ENCODE measurements around the gene SLC20A1.

- no peak for TF ChIP-seq CTCF (IDR thresholded peaks at IDR 0.05)
- no peak for TF ChIP-seq POLR2A (IDR thresholded peaks at IDR 0.05)
Observed at GRCh38 chr2:112614201-112614840, 31.4 kb upstream of the SLC20A1 start.
